Measurements from ENCODE around the gene HOXC10. TPM values are rescaled to one million over a fixed set of nuclear protein-coding genes. Genes with fewer than 3 reads are reported as not detected.

The HOXC10 gene
- total and polyA plus RNA-seq, 10 of the 15 experiments (the other 5 are each of a cell fraction or from before 2014, with no cell fraction given) = 0.59 TPM; not detected in 9

GRCh38 chr12:54031480-54031879, 46.5 kb downstream of the HOXC10 start (continued):
- TF ChIP-seq RELB (IDR thresholded peaks at IDR 0.05; ENCODE audit: low read depth) = no peak
- TF ChIP-seq EED (IDR thresholded peaks at IDR 0.05; ENCODE audit: low read depth) = no peak
- TF ChIP-seq RB1 (IDR thresholded peaks at IDR 0.05; ENCODE audit: borderline replicate concordance) = no peak
- no peak for TF ChIP-seq ZBTB40 (IDR thresholded peaks at IDR 0.05; ENCODE audit: borderline replicate concordance)
- no peak for TF ChIP-seq STAT3 (IDR thresholded peaks at IDR 0.05; ENCODE audit: low read depth, low read length)
- no peak for TF ChIP-seq E4F1 (IDR thresholded peaks at IDR 0.05; ENCODE audit: borderline replicate concordance, partially characterized antibody)
